Activated T-helper 9 cell treated with anti-CD3 and anti-CD28 coated beads, Interleukin-2, amount 50 U/mL, for 16 hours (primary cell): ENCODE data around the gene HLA-A.

Source experiments
- DNase-seq: peaks from one replicate; pipeline ENCODE4 v3.0.0-alpha.2; 2020; ENCODE audit warnings: low read depth

HLA-A gene

GRCh38 chr6:29935273-29935955, 6.9 kb upstream of the HLA-A start:
- no peak for DNase-seq

- DNase-seq: no peak
Observed at GRCh38 chr6:29938746-29939508, 3.4 kb upstream of the HLA-A start.

- no peak for DNase-seq
Observed at GRCh38 chr6:29941016-29941415, 1.3 kb upstream of the HLA-A start.

GRCh38 chr6:29941471-29941870, 861 bp upstream of the HLA-A start:
- DNase-seq: no peak

GRCh38 chr6:29941916-29942274, 437 bp upstream of the HLA-A start:
- no peak for DNase-seq

- DNase-seq: no peak
Observed at GRCh38 chr6:29943053-29943966, 978 bp downstream of the HLA-A start.

- DNase-seq: no peak
Observed at GRCh38 chr6:29945281-29945820, 3.0 kb downstream of the HLA-A start.

GRCh38 chr6:29946223-29947076, 4.1 kb downstream of the HLA-A start:
- DNase-seq: no peak

GRCh38 chr6:29947077-29947980, 5.0 kb downstream of the HLA-A start:
- no peak for DNase-seq

- no peak for DNase-seq
Observed at GRCh38 chr6:29948277-29948676, 5.9 kb downstream of the HLA-A start.

- no peak for DNase-seq
Observed at GRCh38 chr6:29949934-29950333, 7.6 kb downstream of the HLA-A start.

GRCh38 chr6:29951882-29952281, 9.6 kb downstream of the HLA-A start:
- no peak for DNase-seq

GRCh38 chr6:29953001-29953441, 10.7 kb downstream of the HLA-A start:
- DNase-seq: no peak

- no peak for DNase-seq
Observed at GRCh38 chr6:29953686-29954085, 11.4 kb downstream of the HLA-A start.

GRCh38 chr6:29954272-29954671, 11.9 kb downstream of the HLA-A start:
- DNase-seq: no peak

- DNase-seq: no peak
Observed at GRCh38 chr6:29955783-29956182, 13.5 kb downstream of the HLA-A start.

GRCh38 chr6:29956518-29956917, 14.2 kb downstream of the HLA-A start:
- no peak for DNase-seq

- no peak for DNase-seq
Observed at GRCh38 chr6:29958046-29958445, 15.7 kb downstream of the HLA-A start.

- DNase-seq: no peak
Observed at GRCh38 chr6:29958921-29959320, 16.6 kb downstream of the HLA-A start.

- no peak for DNase-seq
Observed at GRCh38 chr6:29959467-29959866, 17.1 kb downstream of the HLA-A start.
